Measurements from ENCODE around the gene ACTL7A.
"Not testable (repeated sequence)": the region's sequence is repeated elsewhere in the genome, so short reads cannot be mapped to it uniquely, and the experiment has no call there.

ACTL7A gene

GRCh38 chr9:108880738-108881316, 18.8 kb downstream of the ACTL7A start:
- DNase-seq = no peak

- DNase-seq = no peak
Measured at GRCh38 chr9:108882052-108882888, 20.2 kb downstream of the ACTL7A start.

- no peak for DNase-seq
Measured at GRCh38 chr9:108883085-108883484, 21.0 kb downstream of the ACTL7A start.

GRCh38 chr9:108884701-108885100, 22.6 kb downstream of the ACTL7A start:
- DNase-seq = no peak

DNA sequence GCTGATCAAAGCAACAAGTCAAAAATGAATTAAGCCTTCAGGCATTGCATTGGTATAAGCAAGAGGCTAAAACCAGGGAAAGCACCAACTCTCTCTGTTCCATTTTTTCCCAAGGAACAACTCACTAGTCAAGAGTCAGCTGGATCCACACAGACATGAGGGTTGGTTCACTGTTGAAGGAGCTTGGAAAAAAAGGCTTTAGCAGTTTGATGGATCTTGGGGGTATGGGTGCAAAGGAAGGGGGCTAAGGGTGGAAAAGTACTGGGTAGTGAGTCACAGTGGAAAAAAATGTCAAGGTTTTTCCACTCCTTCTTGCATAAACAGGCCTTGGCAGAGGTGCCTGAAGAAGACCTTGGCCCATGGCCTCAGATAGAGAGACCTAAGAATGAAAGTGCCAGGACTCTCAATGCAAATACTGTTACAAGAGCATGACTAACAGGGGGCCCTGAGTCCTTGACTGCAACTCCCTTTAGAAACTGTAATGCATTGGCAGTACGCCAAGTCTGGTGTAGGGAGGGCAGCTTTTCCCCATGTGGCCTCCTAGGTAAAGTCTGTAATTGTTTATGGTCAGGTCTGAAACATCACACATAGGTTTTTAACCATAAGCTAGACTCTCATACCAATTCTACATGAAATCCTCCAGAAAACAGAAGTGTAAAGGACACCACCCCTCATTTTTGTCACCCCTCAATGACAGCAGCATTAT, 23.7 kb downstream of the ACTL7A start:
- no peak for DNase-seq

GRCh38 chr9:108886594-108887271, 24.7 kb downstream of the ACTL7A start:
- not testable (repeated sequence) for DNase-seq

- DNase-seq = no peak
Measured at GRCh38 chr9:108889649-108890067, 27.6 kb downstream of the ACTL7A start.

DNA sequence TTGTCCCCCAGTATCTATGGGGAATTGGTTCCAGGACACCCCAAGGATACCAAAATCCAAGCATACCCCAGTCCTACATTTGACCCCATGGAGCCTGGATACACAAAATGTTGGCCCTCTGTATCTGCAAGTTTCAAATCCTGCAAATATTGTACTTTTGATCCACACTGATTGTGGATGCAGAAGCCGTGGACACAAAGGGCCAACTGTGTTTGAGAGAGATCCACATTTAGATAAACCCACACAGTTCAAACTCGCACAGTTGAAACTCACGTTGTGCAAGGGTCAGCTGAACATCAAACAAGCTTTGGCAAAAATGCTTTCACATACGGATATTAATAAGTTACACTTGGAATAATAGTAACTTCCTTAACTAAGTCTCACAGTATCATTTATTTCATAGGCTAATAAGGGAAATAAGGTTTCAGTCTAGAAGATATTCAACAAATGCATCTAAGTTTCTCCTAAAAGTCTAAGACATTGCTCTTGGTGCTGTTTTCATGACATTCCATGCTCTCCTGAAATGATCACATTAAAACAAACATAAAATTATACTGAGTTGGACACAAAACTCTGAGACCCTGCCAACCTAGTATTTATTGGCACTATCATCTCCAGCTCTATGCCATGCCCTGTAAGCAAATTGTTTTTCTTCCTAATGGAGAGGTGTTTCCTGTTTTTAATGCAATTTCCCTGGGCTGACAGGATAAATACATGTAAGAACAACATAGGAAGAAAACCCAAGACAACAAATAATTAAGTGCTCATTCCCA, 32.3 kb downstream of the ACTL7A start:
- no peak for DNase-seq

GRCh38 chr9:108897324-108898096, 35.4 kb downstream of the ACTL7A start:
- DNase-seq = no peak

DNA sequence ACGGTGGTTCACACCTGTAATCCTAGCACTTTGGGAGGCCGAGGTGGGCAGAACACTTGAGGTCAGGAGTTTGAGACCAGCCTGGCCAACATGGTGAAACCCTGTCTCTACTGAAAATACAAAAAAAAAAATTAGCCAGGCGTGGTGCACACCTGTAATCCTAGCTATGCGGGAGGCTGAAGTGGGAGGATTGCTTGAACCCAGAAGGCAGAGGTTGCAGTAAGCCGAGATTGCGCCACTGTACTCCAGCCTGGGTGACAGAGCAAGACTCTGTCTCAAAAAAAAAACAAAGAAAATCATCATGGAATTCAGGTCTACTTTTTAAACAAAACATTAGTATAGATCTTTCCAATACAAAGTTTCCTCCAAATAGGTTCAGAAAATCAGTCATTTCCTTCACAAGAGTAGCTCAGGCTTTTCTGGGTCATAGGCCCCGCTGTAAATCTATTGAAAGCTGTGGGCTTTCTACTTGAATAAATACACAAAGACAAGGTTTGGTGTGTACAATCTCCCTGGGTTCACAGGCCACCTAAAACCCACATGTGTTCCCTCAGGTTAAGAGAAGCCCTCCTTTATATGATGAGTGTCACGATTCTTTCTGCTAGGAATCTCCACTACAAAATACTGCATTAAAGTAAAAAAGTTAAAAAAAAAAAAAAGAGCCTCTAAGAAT, 37.1 kb downstream of the ACTL7A start:
- not testable (repeated sequence) for DNase-seq

DNA sequence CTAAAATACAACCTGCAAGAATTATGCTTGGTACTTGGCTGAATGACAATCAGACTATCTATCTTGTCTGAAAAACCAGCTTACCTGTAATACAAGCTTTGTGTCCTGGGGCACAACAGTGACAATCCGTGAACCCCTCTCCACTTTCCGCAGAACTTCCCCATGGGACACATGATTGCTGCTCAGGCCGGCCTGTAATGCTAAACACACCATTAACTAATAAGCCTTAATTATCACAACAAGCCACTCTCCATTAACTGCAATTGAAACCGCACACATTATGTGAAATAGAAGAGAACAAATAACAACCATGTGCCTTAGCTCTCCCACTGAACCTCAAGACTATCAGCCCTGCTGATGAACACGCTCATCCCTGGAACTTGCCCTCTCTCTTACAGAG, 38.1 kb downstream of the ACTL7A start:
- no peak for DNase-seq

DNA sequence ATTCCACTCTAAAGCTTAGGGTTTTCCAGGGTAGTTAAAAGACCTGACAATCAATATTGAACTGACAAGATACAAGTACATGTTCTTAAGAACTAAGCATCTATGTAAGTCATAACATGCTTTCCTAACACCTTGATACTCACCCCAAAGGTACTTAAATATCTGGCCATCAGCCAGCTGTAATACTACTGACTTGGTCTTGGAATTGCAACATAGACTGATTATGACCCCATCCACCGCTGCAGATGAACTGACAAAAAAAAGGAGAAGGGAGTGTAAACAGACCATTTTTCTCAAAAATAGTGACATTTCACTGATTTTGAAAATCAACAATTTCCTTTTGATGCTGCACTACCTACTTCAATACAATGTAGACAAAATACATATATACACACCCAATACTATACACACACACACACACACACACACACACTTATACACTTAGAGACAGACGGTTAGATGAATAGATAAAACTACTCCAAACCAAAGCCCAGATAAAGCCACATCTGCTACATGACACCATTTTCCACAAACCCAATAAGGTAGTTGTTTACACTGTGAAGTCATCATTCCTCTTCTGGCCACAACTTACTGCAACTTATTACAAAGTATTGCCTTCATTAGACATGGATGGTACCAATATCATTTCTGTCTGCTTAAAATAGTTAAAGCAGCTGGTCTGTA, 41.5 kb downstream of the ACTL7A start:
- no peak for DNase-seq

DNA sequence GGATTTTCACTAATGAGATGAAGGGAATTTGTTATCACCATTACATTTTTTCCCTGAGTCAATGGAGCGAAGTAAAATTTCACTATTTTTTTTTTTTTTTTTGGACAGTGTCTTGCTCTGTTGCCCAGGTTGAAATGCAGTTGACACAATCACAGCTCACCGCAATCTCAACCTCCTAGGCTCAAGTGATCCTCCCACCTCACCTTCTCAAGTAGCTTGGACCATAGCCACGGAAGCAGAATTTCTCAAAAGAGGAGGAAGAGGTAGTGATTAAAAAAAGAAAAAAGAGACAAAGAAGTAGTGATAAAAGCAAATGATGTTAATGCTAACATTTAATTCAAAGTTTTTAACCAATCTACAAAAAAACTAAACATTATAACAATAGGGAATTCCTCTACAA, 42.1 kb downstream of the ACTL7A start:
- DNase-seq = no peak

- DNase-seq = no peak
Measured at GRCh38 chr9:108905494-108905893, 43.4 kb downstream of the ACTL7A start.

GRCh38 chr9:108910402-108910801, 48.3 kb downstream of the ACTL7A start:
- no peak for DNase-seq

GRCh38 chr9:108910914-108911313, 48.8 kb downstream of the ACTL7A start:
- DNase-seq = no peak

DNA sequence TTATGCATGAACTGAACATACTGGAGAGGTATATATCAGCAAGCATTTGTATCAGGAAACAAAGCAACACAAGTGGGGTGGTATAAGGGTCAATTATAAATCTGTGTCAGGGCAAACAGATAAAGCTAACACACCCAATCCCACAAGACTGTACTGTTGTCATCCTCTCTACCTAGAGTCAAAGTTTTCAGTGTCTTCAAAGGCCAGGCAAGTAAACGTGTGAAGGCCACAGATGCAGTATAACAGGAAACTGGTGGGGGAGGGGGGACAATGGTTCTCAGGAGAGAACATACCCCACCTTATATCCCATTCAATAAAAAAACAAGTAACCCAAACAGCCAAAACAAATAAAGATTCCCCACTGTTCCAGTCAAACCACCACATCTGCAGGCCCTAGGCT, 49.8 kb downstream of the ACTL7A start:
- no peak for DNase-seq
